CD4-positive, alpha-beta T cell treated with Interleukin-4 for 4 hours (primary cell): ENCODE measurements around the gene WDR36.

Source experiments
- DNase-seq: peaks from one replicate; pipeline ENCODE4 v3.0.0-alpha.2; 2020

WDR36 gene

GRCh38 chr5:111106320-111106948, 14.3 kb downstream of the WDR36 start:
- DNase-seq, result no peak

- no peak for DNase-seq
These were observed 15.2 kb downstream of the WDR36 start for GRCh38 chr5:111107371-111107770.

- DNase-seq, result no peak
These were observed 19.8 kb downstream of the WDR36 start for GRCh38 chr5:111111956-111112355.

- no peak for DNase-seq
These were observed 21.5 kb downstream of the WDR36 start for GRCh38 chr5:111113678-111114077.

GRCh38 chr5:111115229-111115628, 23.1 kb downstream of the WDR36 start:
- DNase-seq, result no peak

GRCh38 chr5:111116550-111116949, 24.4 kb downstream of the WDR36 start:
- DNase-seq, result no peak

GRCh38 chr5:111117136-111117535, 25.0 kb downstream of the WDR36 start:
- no peak for DNase-seq

- DNase-seq, result no peak
These were observed 27.1 kb downstream of the WDR36 start for GRCh38 chr5:111119221-111119620.

- DNase-seq, result no peak
These were observed 27.7 kb downstream of the WDR36 start for GRCh38 chr5:111119856-111120255.

- no peak for DNase-seq
These were observed 28.8 kb downstream of the WDR36 start for GRCh38 chr5:111120911-111121310.

- DNase-seq, result no peak
These were observed 29.8 kb downstream of the WDR36 start for GRCh38 chr5:111121926-111122325.

GRCh38 chr5:111122398-111122797, 30.2 kb downstream of the WDR36 start:
- DNase-seq, result no peak

- DNase-seq, result no peak
These were observed 32.6 kb downstream of the WDR36 start for GRCh38 chr5:111124793-111125192.

GRCh38 chr5:111126896-111127295, 34.7 kb downstream of the WDR36 start:
- DNase-seq, result no peak

- no peak for DNase-seq
These were observed 35.5 kb downstream of the WDR36 start for GRCh38 chr5:111127453-111128195.

GRCh38 chr5:111129938-111130337, 37.8 kb downstream of the WDR36 start:
- DNase-seq, result no peak

GRCh38 chr5:111131356-111131755, 39.2 kb downstream of the WDR36 start:
- no peak for DNase-seq

- no peak for DNase-seq
These were observed 39.9 kb downstream of the WDR36 start for GRCh38 chr5:111132076-111132475.

- DNase-seq, result no peak
These were observed 40.7 kb downstream of the WDR36 start for GRCh38 chr5:111132731-111133435.

GRCh38 chr5:111133436-111133751, 41.2 kb downstream of the WDR36 start:
- DNase-seq, result no peak

- DNase-seq, result no peak
These were observed 41.9 kb downstream of the WDR36 start for GRCh38 chr5:111134087-111134486.

- DNase-seq, result no peak
These were observed 42.7 kb downstream of the WDR36 start for GRCh38 chr5:111134864-111135263.

GRCh38 chr5:111135363-111135762, 43.2 kb downstream of the WDR36 start:
- no peak for DNase-seq

GRCh38 chr5:111135946-111136345, 43.8 kb downstream of the WDR36 start:
- DNase-seq, result no peak
